Liver (tissue), 9 donors: ENCODE results near the gene EBF3. TPM values are rescaled to one million over a fixed set of nuclear protein-coding genes. Genes with fewer than 3 reads are reported as not detected.

Source experiments
- DNase-seq: peaks from one replicate; pipeline ENCODE4 v3.0.0-alpha.2; 2017; ENCODE audit warnings: low spot score
- H3K27ac ChIP-seq, 2 donors: one replicate each; pipeline ENCODE4 v1.7.0; 2013; ENCODE audit warnings: inconsistent platforms in 2 of 2, low read length in 2 of 2, control low read depth in 1 of 2, low read depth in 1 of 2, mild to moderate bottlenecking in 1 of 2
- H3K27me3 ChIP-seq, 4 donors: one replicate each; pipeline versions ENCODE4 v1.6.1 to v1.7.0; 2013; ENCODE audit warnings: low read length in 3 of 4, inconsistent platforms in 1 of 4, mild to moderate bottlenecking in 1 of 4, moderate library complexity in 1 of 4; ENCODE audit not compliant: control insufficient read depth in 4 of 4, insufficient read depth in 4 of 4
- H3K36me3 ChIP-seq, 4 donors: one replicate each; pipeline versions ENCODE4 v1.6.1 to v1.7.0; 2013; ENCODE audit warnings: low read length in 3 of 4, mild to moderate bottlenecking in 3 of 4, low read depth in 1 of 4, moderate library complexity in 1 of 4; ENCODE audit not compliant: control insufficient read depth in 4 of 4, insufficient read depth in 3 of 4
- H3K4me1 ChIP-seq, 4 donors: one replicate each; pipeline versions ENCODE4 v1.6.1 to v1.7.0; 2013; ENCODE audit warnings: low read length in 3 of 4, mild to moderate bottlenecking in 3 of 4, moderate library complexity in 1 of 4; ENCODE audit not compliant: control insufficient read depth in 4 of 4, insufficient read depth in 4 of 4
- H3K4me3 ChIP-seq, 3 donors: one replicate each; pipeline versions ENCODE4 v1.6.1 to v1.7.0; 2013; ENCODE audit warnings: low read length in 3 of 3, control low read depth in 1 of 3, low read depth in 1 of 3, mild to moderate bottlenecking in 1 of 3
- H3K9ac ChIP-seq, 2 donors: one replicate each; pipeline ENCODE4 v1.7.0; 2013; ENCODE audit warnings: low read length in 2 of 2, mild to moderate bottlenecking in 2 of 2, moderate library complexity in 2 of 2, control low read depth in 1 of 2, low read depth in 1 of 2
- H3K9me3 ChIP-seq, 4 donors: one replicate each; pipeline versions ENCODE4 v1.6.1 to v1.7.0; 2013; ENCODE audit warnings: low read length in 3 of 4; ENCODE audit not compliant: control insufficient read depth in 4 of 4
- ATF3 ChIP-seq: IDR thresholded peaks from 2 replicates; pipeline ENCODE4 v1.6.1; 2016; ENCODE audit warnings: antibody characterized with exemption
- EGR1 ChIP-seq, 2 donors: IDR thresholded peaks; 2 replicates each; pipeline ENCODE4 v1.6.1; 2016 to 2018; ENCODE audit warnings: antibody characterized with exemption in 2 of 2, low read depth in 2 of 2
- FOXA1 ChIP-seq: IDR thresholded peaks from 2 replicates; pipeline ENCODE4 v1.6.1; 2016; ENCODE audit warnings: antibody characterized with exemption
- FOXA2 ChIP-seq: IDR thresholded peaks from 2 replicates; pipeline ENCODE4 v1.6.1; 2016; ENCODE audit warnings: antibody characterized with exemption
- GABPA ChIP-seq, 2 donors: IDR thresholded peaks in 1 of 2; conservative IDR thresholded peaks in 1 of 2; 2 replicates each; pipeline ENCODE4 v1.6.1; 2016; ENCODE audit warnings: antibody characterized with exemption in 2 of 2, mild to moderate bottlenecking in 1 of 2, moderate library complexity in 1 of 2
- HNF4A ChIP-seq, 2 donors: conservative IDR thresholded peaks; 2 replicates each; pipeline ENCODE4 v1.6.1; 2016; ENCODE audit warnings: antibody characterized with exemption in 2 of 2, mild to moderate bottlenecking in 2 of 2
- HNF4G ChIP-seq: IDR thresholded peaks from 2 replicates; pipeline ENCODE4 v1.6.1; 2016; ENCODE audit warnings: antibody characterized with exemption
- JUND ChIP-seq, 2 donors: IDR thresholded peaks; 2 replicates each; pipeline ENCODE4 v1.6.1; 2016; ENCODE audit warnings: antibody characterized with exemption in 2 of 2
- NR2F2 ChIP-seq: IDR thresholded peaks from 2 replicates; pipeline ENCODE4 v1.6.1; 2016; ENCODE audit warnings: antibody characterized with exemption
- RAD21 ChIP-seq, 2 donors: IDR thresholded peaks; 2 replicates each; pipeline ENCODE4 v1.6.1; 2016; ENCODE audit warnings: antibody characterized with exemption in 2 of 2, mild to moderate bottlenecking in 2 of 2
- REST ChIP-seq: IDR thresholded peaks from 2 replicates; pipeline ENCODE4 v1.6.1; 2016; ENCODE audit warnings: antibody characterized with exemption, mild to moderate bottlenecking
- RXRA ChIP-seq, 2 donors: IDR thresholded peaks; 2 replicates each; pipeline ENCODE4 v1.6.1; 2017 to 2018; ENCODE audit warnings: antibody characterized with exemption in 2 of 2, mild to moderate bottlenecking in 1 of 2
- SP1 ChIP-seq: IDR thresholded peaks from 2 replicates; pipeline ENCODE4 v1.6.1; 2018; ENCODE audit warnings: antibody characterized with exemption, mild to moderate bottlenecking
- TAF1 ChIP-seq: conservative IDR thresholded peaks from 2 replicates; pipeline ENCODE4 v1.6.1; 2016; ENCODE audit warnings: antibody characterized with exemption, mild to moderate bottlenecking
- YY1 ChIP-seq: IDR thresholded peaks from 2 replicates; pipeline ENCODE4 v1.6.1; 2016; ENCODE audit warnings: antibody characterized with exemption, mild to moderate bottlenecking
- ZBTB33 ChIP-seq: IDR thresholded peaks from 2 replicates; pipeline ENCODE4 v1.6.1; 2016; ENCODE audit warnings: antibody characterized with exemption
- WGBS: extraction: QIAGEN DNeasy Blood & Tissue Kit; methylation state at CpG from one replicate; pipeline ENCODE4 v1.1.7; 2013; 5-methylcytosine and 5-hydroxymethylcytosine counted together
- polyA plus RNA-seq, 2 donors: library from polyadenylated mRNA; stranded (reverse) in 1 of 2; unstranded in 1 of 2; fragments of 200-250 nt in 1 of 2; fragments of >200 nt in 1 of 2; fragmentation: Nextera tagmentation in 1 of 2; extraction: Ambion mirVana in 1 of 2; gene quantifications; one replicate each; pipeline versions ENCODE4 v1.2.1 to v1.2.3, GENCODE V29; 2013 to 2015
- total RNA-seq, 2 donors: library from RNA; depleted of rRNA; stranded (reverse); fragments of >200 nt; gene quantifications; one replicate each; pipeline ENCODE4 v1.2.3, GENCODE V29; 2014
- TF ChIP-seq, protein P1 (sequence below): IDR thresholded peaks from 2 replicates; pipeline ENCODE4 v1.6.1; 2016; ENCODE audit warnings: antibody characterized with exemption
- TF ChIP-seq, protein P2 (sequence below): fragments of 150-350 bp; IDR thresholded peaks from 2 replicates; pipeline ENCODE4 v1.5.1; 2017; ENCODE audit warnings: improper control_type of control experiment, low read depth, low read length; ENCODE audit not compliant: missing input control
- donor health status: healthy.
- donor health status: healthy.
- donor health status: healthy.
- donor health status: healthy.
- donor health status: healthy.

The EBF3 gene
- total and polyA plus RNA-seq, 4 donors: 0.02 to 0.08 TPM; not detected in 2

DNA sequence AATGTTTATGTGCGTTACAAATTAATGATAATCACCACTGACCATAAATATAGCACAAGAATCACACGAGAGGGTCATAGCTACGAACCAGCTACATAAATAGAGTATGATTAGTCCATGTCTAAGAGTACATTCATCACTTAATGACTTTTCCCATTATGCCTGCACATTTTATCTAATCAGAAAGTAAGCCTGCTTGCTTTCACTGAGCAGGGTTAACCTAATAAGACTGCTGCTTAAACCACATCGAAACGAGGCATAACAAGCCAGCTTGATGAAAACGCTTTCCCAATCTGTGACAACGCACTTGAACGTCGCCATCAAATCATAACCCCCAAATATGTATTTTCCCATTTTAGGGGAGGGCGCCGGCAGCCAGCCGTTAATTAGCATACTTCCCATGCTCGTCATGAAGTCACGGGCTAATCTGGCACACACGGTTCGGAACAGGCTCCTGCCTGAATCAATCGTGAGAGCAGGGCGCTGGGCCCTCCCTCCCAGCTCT is 71.5 kb downstream of the EBF3 start:
- Histone ChIP-seq H3K27ac (no peak overlapping the region), H3K4me3 (no peak overlapping the region), H3K9ac (no peak overlapping the region), H3K9me3 (no peaks in the 10 kb centered on the region), H3K27me3 (peaks cover 0 to 4% (median 2%) of the 10 kb centered on the region in 4 donors), H3K4me1 (peaks cover 0 to 3% (median 0%) of the 10 kb centered on the region in 4 donors), H3K36me3 (no peaks in the 10 kb centered on the region)
- DNase-seq: no peak
- WGBS: 67% methylated on average over 18 of the region's 18 CpGs
- no peak for TF ChIP-seq NR2F2
- no peak for TF ChIP-seq ZBTB33

DNA sequence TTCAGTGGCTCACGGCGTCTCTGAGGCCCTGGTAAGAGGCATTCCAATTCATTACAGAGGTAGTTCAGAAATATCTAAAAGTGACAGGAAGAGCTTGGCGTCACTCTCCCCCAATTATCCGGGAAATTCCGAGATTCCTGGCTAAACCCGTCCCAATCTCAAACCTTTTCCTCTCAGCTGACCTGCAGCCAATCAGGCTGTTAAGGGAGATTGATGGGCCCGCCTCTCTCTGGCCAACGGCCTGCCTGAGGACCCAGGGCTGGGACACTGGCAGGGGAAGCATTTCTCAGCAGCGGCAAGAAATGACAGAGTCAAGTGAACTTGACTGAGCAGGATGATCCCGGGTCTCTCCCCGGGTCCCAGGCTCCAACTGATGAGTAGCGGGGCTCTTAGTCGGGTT is 72.3 kb downstream of the EBF3 start:
- Histone ChIP-seq H3K27ac (no peak overlapping the region), H3K4me1 (peaks cover 0 to 3% (median 0%) of the 10 kb centered on the region in 4 donors), H3K36me3 (no peaks in the 10 kb centered on the region), H3K9me3 (no peaks in the 10 kb centered on the region), H3K4me3 (no peak overlapping the region), H3K9ac (no peak overlapping the region), H3K27me3 (peaks cover 0 to 4% (median under 1%) of the 10 kb centered on the region in 4 donors)
- TF ChIP-seq FOXA2 (no peak), YY1 (no peak)
- TF ChIP-seq, protein P1, sequence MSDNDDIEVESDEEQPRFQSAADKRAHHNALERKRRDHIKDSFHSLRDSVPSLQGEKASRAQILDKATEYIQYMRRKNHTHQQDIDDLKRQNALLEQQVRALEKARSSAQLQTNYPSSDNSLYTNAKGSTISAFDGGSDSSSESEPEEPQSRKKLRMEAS: no peak
- DNase-seq: no peak
- 83% methylated on average over 13 of the region's 13 CpGs for WGBS

DNA sequence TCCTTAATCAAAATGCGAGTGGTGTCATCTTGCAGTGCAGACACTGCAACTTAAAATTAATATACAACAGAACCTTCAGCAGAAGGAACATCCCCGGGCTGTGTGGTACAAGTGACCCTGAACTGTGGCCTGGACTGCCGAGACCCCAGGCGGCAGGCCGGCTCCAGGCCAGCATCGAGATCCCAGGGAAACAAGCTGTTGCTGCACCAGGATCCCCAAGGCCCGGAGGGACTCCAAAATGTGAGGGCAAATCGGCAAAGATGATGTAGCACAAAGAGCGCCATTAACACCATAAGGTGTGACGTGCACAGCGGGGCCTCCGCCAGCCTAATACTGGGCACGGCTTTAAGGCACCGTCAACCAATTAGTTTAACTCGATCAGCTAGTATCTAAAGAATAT is 73.9 kb downstream of the EBF3 start:
- Histone ChIP-seq H3K36me3 (no peaks in the 10 kb centered on the region), H3K27ac (no peak overlapping the region), H3K4me1 (peaks cover 0 to 3% (median 0%) of the 10 kb centered on the region in 4 donors), H3K9me3 (no peaks in the 10 kb centered on the region), H3K4me3 (no peak overlapping the region), H3K27me3 (peaks cover 0 to 4% (median under 1%) of the 10 kb centered on the region in 4 donors), H3K9ac (no peak overlapping the region)
- TF ChIP-seq SP1 (no peak), RAD21 (IDR thresholded peaks at IDR 0.05) (no peak), FOXA1 (no peak), NR2F2 (no peak), JUND (IDR thresholded peaks at IDR 0.05) (no peak), REST (no peak), EGR1 (IDR thresholded peaks at IDR 0.05; ENCODE audit: low read depth in 2 of 2) (no peak), YY1 (no peak), FOXA2 (no peak), GABPA (IDR thresholded peaks at IDR 0.05 in 1 of 2, conservative IDR thresholded peaks at IDR 0.05 in 1 of 2) (no peak), RXRA (IDR thresholded peaks at IDR 0.05) (no peak), TAF1 (no peak), ZBTB33 (no peak), ATF3 (no peak), HNF4G (no peak), HNF4A (conservative IDR thresholded peaks at IDR 0.05) (no peak)
- TF ChIP-seq, protein P1: no peak
- TF ChIP-seq, protein P2, sequence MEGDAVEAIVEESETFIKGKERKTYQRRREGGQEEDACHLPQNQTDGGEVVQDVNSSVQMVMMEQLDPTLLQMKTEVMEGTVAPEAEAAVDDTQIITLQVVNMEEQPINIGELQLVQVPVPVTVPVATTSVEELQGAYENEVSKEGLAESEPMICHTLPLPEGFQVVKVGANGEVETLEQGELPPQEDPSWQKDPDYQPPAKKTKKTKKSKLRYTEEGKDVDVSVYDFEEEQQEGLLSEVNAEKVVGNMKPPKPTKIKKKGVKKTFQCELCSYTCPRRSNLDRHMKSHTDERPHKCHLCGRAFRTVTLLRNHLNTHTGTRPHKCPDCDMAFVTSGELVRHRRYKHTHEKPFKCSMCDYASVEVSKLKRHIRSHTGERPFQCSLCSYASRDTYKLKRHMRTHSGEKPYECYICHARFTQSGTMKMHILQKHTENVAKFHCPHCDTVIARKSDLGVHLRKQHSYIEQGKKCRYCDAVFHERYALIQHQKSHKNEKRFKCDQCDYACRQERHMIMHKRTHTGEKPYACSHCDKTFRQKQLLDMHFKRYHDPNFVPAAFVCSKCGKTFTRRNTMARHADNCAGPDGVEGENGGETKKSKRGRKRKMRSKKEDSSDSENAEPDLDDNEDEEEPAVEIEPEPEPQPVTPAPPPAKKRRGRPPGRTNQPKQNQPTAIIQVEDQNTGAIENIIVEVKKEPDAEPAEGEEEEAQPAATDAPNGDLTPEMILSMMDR: no peak
- WGBS: 90% methylated on average over 15 of the region's 15 CpGs
- no peak for DNase-seq
